Measurements from ENCODE around the gene IL13.

Gene IL13

DNA sequence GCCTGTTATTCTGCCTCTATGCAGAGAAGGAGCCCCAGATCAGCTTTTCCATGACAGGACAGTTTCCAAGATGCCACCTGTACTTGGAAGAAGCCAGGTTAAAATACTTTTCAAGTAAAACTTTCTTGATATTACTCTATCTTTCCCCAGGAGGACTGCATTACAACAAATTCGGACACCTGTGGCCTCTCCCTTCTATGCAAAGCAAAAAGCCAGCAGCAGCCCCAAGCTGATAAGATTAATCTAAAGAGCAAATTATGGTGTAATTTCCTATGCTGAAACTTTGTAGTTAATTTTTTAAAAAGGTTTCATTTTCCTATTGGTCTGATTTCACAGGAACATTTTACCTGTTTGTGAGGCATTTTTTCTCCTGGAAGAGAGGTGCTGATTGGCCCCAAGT, 15.5 kb downstream of the IL13 start:
- no peak for DNase-seq

DNA sequence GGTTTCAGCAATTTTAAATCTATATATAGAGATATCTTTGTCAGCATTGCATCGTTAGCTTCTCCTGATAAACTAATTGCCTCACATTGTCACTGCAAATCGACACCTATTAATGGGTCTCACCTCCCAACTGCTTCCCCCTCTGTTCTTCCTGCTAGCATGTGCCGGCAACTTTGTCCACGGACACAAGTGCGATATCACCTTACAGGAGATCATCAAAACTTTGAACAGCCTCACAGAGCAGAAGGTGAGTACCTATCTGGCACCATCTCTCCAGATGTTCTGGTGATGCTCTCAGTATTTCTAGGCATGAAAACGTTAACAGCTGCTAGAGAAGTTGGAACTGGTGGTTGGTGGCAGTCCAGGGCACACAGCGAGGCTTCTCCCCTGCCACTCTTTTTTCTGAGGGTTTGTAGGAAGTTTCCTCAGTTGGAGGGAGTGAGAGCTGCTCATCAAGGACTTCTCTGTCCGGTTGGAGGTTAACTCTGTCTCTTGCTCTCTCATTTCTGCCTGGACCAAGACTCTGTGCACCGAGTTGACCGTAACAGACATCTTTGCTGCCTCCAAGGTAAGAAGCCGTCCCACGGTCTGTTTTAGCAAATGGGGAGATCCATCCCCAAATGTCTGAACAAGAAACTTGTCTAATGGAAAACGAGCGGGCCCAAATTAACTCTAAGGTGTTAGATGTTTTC, 16.1 kb downstream of the IL13 start, which contains the start of gene IL4:
TSS of gene IL4 (plus strand) at position 51 of the 692 bp plus-strand sequence. CDS start at position 113, 62 bp downstream.
- DNase-seq = no peak

DNA sequence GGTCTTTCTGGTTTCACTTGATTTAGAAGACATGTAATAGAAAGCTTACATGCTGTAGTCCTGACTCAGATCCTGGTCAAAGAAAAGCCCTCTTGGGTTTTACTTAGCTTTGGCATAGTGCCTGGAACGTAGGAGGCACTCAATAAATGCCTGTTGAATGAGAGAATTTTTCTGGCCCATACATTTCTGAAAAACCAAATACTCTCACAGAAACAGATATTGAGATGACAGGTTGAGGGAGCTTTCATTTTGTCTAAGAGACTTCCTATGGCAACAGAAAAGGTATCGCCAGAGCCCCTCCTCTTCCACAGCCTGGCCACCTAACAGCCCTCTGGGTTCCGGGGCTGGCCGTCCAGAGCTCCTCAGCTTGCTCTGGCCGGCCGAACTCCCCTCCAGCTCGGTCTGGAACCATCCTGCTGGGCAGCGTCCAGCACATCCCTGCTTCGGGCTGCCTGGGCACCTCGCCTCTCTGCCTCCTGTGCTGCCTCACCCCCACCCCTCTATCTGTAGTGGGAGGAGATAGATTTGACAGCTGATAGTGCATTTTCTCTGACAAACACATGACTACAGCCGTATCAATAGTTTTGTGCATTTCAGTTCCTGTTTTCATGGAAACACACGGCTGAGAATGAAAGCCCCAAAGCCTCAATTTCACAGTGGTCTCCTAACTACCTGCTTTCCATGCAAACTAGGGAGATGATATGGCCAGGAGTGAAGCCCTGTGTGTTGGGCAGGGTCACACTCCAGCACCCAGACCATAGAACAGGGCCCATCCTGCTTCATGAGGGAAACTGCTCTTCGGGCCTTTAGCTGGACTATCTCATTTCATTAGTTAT, 16.9 kb downstream of the IL13 start:
- no peak for DNase-seq

DNA sequence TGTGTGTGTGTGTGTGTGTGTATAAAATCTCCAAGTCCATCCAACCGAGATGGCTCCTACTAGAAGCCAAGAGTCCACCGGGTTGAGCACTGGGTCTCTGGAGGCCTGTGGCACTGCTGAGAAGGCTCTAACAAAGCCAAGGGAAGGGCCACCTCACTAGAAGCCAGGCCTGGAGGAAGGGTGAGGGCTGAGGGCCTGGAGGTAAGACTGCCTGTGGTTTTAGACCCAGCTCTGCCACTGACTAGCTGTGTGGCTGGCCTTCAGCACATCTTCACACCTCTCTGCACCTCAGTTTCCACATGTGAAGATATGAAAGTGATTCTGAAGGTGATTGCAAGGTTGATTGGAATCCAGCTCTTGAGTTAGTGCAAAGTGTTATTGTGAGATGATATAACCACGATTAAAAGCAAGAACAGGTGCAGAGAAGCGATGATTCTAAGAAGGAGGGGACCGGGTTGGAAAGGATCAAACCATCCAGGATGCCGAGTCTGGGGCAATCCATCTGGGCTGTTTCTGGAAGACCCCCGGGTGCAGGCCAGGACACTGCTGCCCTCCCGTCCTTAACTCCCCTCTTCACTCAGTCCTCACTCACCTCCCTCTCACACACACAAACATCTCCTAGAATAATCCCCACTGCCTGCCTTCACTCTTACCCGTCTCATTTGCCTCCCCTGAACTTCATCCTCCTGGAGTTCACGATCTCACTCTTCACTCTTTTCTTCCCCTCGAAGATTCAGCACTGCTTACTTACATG, 18.1 kb downstream of the IL13 start:
- DNase-seq = no peak

DNA sequence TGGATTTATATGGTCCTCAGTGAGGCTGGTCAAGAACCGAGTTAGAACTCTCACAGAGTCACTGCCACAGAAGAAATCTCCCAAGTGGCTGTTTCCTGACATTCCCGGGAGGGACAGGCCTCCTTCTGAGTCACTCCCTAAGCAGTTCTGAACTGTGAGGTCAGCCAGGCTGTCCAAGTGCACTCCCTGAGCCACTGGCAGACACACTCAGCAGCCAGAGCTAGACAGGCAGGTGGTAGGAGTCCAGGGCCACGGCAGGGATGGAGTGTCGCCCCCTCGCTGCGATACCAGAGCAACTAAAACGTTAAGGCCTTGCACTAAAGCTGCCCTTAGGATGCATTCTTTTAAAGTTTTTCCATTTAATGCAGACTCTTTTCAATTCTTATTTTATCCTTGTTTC, 19.2 kb downstream of the IL13 start:
- DNase-seq = no peak

DNA sequence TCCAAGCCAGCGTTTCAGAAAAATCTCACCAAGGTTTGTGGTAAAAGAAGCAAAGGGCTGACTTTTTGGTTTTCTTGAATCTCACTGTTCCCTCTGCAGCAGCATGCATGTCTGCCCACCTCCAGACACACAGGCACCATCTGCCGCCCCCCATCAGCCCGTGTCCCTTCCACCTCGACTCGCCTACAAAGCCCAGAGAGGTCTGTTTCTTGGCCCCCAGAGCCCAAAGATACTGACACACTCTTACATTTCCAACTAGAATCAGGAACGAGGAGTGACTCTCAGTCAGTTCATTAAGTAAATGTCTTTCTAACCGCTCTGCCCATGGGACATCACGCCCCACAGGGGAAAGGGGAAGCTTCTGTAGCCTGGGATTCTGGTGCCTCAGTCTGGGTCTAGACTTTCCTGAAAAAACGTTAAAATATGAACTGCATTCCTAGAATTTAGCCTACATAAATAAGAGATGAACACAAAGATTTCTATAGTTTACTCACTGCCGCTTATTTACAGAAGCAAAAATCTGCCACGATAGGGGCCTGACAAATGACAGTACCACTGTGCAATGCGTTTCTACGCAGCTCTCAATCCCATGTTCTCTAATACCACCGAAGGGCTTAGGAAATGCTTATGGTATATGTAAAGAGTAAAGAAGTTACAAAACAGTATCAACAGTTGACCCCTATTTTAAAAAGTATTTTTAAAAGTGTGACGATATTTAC, 19.9 kb downstream of the IL13 start:
- no peak for DNase-seq

DNA sequence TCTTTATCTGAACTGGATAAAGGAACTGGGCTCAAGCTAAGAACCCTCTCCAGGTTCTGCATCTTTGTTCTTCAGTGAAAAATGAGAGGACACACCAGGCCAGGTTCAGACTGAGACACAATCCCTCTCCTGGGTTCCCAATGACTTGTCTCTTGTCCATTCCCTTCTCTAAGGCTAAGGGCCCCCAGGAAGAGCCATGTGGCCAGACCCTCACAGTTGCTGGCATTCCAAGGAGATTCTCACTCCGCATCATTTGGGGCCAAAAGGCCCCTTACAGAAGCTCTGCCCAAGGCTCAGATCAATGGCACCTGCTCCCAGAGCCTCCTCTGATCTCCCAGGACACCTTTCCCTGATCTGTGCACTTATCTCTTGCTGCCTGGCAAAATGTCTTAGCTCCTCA, 20.8 kb downstream of the IL13 start:
- DNase-seq = no peak

DNA sequence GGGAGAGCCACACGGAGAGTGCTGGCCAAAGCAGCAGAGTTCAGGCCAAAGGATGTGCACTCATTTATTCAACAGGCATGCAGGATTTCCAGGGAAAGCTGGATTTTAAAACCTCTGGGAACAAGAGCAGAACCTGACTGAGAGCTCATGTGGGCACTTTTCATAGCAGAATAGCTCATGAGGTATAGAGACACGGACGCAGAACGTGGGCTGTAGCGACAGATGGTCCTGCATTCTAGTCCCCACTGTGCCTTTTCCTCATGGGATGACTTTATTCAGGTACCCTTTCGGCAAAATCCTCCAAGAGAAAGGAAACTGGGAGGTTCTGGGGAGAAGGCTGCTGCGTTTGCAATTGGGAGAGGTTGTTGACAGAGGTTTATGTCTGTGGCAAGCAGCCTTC, 21.2 kb downstream of the IL13 start:
- DNase-seq = no peak

DNA sequence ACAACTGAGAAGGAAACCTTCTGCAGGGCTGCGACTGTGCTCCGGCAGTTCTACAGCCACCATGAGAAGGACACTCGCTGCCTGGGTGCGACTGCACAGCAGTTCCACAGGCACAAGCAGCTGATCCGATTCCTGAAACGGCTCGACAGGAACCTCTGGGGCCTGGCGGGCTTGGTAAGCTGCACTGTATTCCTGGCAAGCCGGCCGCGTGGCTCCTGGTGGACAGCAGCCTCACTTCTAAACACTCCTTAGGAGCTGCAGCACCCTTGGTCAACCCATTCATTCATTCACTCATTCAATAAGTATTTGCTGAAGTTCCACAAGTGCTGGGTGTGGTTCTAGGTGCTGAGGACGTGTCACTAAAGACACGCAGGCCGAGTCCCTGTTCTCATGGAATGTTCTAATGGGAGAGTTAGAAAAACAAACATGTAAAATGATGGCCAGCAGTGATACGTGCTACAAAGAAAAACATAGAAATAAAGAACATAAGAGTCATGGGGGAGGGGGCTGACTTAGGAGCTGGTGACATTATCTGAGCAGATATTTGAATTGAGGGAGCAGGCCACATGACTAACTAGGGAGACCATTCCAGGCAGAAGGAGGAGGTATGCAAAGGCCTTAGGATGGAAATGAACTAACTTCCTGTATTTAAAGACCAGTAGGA, 21.9 kb downstream of the IL13 start:
- DNase-seq = no peak

DNA sequence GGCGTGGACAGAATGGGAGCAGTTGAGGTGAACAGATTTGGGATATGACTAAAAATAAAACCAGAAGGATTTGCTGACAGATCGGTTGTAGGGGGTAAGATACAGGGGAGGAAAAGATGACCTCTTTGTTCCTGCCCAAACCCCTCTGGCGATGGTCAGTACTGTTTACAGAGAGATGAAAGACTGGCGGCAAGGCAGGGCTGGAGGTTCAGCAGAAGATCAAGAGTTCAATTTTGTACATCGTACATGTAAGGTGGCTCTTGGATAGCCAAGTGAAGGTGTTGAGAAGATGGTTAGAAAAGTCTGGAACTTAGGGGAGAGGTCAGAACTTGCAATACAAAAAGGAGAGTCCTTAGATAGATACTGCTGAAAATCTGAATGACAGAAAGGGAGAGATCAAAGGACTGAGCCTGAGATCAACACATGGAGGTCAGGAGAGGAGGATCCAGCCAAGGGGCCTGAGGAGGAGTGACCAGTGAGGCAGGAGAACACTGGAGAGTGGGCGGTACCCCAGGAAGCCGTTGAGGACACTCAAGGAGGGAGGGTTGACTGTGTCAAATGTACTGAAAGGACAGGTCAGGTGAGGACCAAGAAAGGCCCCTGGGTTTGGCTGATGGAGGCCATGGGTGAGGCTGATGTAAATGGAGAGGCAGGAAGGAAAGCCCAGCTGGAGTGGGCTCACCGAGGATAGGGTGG, 23.0 kb downstream of the IL13 start:
- DNase-seq = no peak

DNA sequence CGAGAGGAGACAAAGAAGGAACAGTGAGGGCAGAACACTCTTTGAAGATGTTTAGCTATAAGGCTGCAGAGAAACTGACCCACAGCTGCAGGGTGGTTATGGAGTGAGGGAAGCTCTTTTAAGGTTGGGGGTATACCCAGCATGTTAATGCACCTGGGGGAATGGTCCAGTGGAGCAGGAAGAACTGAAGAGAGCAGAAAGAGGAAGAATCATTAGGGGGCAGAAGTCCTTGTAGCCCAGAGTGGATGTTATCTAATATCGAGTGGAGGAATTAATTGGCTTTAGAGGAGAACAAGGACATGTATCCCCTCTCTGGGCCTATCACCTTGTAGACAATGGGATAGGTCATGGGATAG, 23.5 kb downstream of the IL13 start:
- no peak for DNase-seq

DNA sequence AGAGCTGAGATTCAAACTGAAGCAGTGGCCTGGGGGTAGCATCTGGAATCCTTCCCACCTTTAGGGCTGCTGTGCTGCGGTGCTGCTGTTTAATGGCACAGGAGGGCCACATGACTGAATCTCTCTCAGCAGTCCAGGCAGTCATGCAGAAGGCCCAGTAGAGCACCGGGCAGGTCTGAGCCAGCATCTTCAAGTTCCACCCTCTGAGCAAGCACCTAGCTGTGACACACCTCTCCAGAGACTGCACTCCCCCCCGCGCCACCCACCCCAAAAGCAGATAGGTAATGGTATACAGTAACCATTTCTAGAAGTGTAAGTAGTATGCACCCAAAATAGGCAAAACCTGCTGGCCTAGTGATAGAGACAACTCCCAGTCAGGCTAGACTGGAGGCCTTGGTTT, 24.0 kb downstream of the IL13 start:
- no peak for DNase-seq

DNA sequence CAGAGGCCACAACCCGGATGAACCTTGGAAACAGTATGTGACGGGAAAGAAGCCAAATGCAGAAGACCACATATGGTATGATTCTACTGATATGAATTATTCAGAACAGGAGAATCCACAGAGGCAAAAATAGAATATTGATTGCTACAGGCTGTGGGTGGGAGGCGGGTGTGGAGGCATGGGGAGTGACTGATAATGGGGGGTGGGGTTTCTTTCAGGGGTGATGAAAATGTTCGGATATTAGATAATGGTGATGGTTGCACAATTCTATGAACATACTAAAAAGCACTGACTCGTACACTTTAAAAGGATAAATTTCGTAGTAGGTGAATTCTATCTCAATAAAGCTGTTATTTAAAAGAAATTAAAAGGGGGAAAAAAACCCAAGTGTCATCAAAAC, 26.5 kb downstream of the IL13 start:
- DNase-seq = no peak

DNA sequence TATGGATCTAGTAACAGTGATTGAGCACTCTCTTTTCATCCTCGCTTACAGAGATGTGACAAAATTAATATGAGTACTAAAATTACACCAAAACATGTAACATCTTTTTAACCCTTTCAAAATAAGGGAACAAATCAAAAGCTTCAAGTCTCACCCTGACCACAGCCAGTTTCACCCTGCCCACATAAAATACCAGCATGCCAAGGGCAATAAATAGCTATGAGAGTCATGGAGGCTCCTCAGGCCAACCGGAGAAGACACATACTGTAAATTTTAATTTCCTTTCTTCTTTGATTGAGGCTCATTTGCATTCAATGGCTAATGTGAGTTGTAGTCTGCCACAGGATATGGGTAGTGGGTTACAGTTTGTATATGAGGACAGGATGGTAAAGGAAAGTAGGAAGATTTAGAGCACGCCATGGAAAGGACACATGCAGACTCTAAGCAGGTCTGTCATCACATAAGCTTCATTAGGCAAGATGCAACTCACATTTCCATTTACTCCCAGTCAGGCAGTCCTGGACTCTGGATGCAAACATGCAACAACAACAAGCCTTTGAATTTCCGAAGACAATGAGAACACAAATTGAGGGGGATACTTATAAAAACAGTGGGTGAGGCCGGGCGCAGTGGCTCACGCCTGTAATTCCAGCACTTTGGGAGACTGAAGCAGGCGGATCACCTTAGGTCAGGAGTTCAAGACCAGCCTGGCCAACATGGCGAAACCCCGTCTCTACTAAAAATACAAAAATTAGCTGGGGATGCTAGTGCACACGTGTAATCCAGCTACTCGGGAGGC, 27.1 kb downstream of the IL13 start:
- DNase-seq = no peak

DNA sequence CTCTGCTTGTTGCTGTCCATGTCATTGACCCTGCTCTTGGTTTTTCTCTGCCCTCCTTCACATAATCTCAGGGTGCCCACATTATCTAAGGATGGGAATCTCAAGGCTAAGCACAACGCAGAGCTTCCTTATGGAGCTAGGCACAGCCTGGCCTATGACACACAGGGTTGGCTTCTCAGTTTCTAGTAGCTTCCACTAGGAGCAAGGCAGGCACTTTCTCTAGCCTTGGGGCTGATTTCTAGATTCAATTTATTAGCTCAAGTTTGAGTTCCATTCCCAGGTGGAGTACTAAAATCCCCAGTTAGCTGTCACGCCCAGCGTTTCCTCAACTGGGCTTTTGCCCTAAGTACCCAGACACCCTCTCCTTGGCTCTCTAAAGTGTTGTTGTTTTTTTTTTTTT, 28.2 kb downstream of the IL13 start:
- DNase-seq = no peak

DNA sequence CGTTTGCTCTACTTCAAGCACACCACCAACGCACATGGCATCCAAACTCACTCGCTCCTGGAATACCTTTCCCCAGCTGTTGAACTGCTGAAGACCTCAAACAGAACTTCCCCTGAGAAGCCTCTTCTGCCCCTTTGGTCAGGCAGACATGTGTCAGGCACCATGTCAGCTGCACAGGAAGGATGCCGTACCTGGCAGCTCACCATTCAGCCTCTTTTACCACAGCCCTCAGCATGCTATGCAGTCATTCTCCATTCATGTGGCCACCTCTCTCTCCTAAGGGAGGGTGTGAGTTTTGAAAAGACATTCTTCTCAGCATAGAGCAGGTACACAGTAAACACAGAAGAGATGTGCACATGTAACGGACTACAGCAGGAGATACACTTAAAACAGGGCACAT, 30.0 kb downstream of the IL13 start:
- DNase-seq = no peak

DNA sequence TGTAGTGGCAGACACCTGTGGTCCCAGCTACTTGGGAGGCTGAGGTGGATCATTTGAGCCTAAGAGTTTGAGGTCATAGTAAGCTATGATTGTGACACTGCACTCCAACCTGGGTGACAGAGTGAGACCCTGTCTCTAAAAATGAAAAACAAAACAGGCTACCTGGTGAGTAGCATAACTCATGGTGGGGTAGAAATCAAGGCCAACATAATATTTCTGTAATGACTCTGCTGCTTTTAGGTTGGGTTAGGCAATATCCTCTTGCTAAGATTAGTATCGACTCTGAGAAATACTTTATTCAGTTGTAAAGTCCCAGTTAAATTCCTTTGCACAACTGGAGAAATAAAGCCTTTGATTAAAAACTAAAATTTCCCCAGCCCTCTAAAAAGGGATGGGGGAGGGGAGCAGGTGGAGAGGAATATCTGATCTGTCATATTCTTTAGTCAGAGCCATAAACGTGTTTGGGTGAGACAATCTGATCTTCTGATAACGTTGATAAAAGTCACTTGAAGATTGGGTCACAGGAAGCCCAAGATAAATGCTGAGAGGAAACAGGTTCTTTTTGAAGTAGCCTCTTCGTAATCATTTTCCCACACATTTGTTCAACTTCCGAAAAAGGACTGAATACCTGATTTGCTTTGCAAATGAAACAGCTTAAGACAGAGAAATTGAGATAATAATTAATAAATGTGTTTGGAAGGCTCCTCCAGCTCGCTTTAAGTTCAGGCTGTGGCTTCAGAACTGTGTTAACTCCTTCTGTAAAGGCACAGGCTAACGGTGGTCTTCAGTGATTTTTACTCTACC, 30.8 kb downstream of the IL13 start:
- DNase-seq = no peak

DNA sequence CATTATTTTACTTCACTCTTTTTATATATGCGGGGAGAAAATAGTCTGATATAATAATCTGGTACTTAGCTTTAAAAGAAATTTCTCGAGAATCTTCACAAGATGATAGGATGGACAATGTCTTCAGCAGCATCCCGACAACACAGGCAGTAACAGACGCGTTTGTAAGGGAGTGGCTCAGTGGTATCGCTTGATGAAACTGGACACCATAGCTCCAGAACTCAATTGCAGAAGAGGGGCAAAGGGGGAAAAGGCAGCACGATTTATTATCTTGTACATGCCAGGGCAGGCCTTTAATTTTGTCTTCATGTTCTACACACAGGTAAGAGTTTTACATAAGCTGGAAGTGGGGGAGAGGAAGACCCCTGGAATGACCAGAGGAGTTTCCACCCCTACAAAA, 31.5 kb downstream of the IL13 start:
- DNase-seq = no peak

DNA sequence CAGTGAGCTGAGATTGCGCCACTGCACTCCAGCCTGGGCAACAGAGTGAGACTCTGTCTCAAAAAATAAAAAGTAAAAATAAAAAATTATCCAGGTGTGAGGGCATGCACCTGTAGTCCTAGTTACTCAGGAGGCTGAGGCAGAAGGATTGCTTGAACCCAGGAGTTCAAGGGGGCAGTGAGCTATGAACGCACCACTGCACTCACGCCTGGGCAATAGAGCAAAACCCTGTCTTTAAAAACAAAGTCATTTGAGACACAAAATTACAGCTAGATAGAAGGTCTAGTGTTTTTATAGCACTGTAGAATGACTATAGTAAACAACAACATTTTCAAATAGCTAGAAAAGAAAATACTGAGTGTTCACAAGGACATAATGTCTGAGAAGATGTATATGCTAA, 32.2 kb downstream of the IL13 start:
- no peak for DNase-seq
